Stimulated activated CD4-positive, alpha-beta T cell treated with anti-CD3 and anti-CD28 coated beads, Interleukin-1b, Interleukin-23, amount 100 ng/mL, for 1 hour (primary cell): Measurements from ENCODE around the gene ACTR2.
A peak's percentile ranks its signal among the peaks of the same experiment; 100 is the strongest.
"Not testable (repeated sequence)": the region's sequence is repeated elsewhere in the genome, so short reads cannot be mapped to it uniquely, and the experiment has no call there.

Experiments
- DNase-seq, 2 donors: peaks; one replicate each; pipeline ENCODE4 v3.0.0-alpha.2; 2020; ENCODE audit warnings: low read depth in 2 of 2

ACTR2 gene

GRCh38 chr2:65227456-65228262, at the start of gene ACTR2:
Gene ACTR2 (plus strand): TSS chr2:65227831. CDS start chr2:65227910, 79 bp downstream.
- DNase-seq, result peak; percentile 80 to 81

DNA sequence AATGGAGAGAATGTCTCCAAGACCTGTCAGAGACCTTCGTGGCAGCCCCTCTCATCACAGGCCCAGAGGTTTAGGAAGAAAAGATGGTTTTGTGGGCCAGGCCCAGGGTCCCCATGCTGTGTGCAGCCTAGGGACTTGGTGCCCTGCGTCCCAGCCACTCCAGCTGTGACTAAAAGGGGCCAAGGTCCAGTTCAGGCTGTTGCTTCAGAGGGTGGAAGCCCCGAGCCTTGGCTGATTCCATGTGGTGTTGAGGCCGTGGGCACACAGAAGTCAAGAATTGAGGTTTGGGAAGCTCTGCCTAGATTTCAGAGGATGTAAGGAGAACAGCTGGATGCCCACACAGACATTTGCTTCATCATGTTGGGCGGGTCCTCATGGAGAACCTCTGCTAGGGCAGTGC, 45.1 kb upstream of the ACTR2 start:
- no peak for DNase-seq

DNA sequence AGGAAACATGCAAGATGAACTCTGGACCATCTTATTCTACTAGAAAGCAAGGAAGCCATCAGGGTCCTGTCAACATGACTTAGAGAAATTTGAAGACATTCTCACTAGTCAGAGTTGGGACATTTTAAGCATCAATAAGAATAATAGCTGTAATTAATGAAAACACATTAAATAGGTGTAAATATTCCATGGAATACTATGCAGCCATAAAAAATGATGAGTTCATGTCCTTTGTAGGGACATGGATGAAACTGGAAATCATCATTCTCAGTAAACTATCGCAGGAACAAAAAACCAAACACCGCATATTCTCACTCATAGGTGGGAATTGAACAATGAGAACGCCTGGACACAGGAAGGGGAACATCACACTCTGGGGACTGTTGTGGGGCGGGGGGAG, 44.2 kb upstream of the ACTR2 start:
- DNase-seq, result not testable (repeated sequence)

DNA sequence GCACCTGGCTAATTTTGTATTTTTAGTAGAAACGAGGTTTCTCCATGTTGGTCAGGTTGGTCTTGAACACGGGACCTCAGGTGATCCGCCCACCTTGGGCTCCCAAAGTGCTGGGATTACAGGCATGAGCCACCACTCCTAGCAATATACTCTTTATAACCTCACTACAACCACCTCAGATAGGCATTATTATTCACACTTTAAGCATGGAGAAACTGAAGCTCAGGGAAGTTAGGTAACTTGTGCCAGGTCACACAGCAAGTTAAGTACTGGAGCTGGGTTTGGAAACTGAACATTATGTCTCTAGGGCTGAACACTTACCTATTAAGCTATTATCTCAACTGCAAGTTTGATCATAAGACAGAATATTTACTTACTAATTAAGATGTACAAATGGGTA, 42.6 kb upstream of the ACTR2 start:
- DNase-seq, result no peak

DNA sequence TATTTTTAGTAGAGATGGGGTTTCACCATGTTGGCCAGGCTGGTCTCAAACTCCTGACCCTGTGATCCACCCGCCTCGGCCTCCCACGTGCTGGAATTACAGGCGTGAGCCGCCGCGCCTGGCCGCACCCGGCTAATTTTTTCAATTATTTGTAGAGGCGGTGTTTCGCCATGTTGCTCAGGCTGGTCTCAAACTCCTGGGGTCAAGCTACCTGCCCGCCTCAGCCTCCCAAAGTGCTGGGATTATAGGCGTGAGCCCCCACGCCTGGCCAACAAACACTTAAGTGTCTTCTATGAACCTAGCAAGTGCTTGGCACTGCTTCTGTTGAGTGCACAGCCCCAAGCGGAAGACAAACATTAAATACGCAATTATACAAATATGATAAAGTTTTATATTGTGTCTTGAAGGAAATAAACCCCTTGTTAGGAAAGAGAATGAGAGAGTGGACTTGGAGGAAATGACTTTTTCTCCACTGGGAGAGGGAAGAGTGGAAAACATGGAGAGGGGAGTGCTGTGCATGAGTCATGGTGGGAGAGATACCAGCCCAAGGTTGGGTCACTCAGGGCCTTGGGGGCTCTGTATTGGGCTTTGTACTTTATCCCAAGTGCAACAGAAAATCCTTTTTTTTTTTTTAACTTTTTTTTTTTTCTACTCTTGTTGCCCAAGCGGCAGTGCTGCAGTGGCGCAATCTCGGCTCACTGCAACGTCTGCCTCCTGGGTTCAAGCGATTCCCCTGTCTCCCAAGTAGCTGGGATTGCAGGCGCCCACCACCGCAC, 41.4 kb upstream of the ACTR2 start:
- DNase-seq, result no peak

DNA sequence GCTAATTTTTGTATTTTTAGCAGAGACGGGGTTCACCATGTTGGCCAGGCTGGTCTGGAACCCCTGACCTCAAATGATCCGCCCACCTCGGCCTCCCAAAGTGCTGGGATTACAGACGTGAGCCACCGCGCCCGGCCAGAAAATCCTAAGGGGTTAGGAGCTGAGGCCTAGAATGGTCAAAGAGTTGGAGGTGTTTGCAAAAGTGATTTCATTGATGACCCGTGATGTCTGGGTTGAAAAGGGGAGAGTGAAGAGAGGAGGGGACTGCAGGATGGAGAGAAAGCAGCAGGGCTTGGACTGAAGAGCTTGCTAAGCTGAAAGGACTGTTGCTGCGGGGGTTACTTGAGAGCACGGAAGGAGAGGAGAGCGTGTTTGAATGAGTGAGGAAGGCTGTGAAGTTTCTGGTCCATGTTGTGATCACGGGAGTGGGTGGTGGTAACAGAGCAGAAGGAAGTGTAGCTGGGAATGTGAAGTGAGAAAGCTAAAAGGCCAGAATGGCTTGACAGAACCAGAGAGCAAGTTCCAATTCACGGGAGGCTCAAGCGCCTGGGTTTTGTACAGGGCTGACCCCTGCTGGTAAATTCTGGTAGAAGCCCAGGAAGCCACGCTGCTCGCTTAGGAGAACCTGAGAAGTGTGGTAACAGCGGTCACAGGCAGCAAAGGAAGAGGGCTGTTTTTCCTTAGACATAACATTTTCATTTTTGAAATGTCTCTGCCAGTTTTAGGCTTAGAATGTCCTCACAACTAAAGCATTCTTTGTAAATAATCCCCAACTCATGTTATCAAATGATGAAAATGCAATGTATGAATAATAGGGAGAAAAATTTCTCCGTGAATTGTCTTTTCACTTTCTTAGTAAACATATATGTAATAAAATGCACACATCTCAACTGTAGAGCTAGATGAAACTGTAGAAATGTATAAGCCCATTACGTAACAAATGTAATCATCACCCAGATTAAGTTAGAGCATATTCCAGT, 40.5 kb upstream of the ACTR2 start:
- peak in 1 of 2 donors; percentile 43 for DNase-seq

DNA sequence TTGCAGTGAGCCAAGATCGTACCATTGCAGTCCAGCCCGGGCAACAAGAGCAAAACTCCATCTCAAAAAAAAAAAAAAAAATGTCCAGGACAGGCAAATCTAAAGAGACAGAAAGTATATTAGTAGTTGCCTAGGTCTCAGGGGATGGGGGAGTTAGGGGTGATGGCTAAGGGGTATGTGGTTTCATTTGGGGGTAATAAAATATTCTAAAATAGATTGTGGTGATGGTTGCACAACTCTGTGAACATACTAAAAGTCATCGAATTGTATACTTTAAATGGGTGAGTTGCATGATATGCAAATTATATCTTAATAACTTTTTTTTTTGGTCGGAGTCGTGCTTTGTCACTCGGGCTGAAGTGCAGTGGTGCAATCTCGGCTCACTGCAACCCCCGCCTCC, 34.2 kb upstream of the ACTR2 start:
- no peak for DNase-seq

GRCh38 chr2:65198737-65199136, 28.9 kb upstream of the ACTR2 start:
- no peak for DNase-seq

- DNase-seq, result no peak
Measured at GRCh38 chr2:65199166-65199565, 28.5 kb upstream of the ACTR2 start.

GRCh38 chr2:65199891-65200290, 27.7 kb upstream of the ACTR2 start:
- no peak for DNase-seq

- DNase-seq, result no peak
Measured at GRCh38 chr2:65204461-65205210, 23.0 kb upstream of the ACTR2 start.

- no peak for DNase-seq
Measured at GRCh38 chr2:65212115-65212514, 15.5 kb upstream of the ACTR2 start.

DNA sequence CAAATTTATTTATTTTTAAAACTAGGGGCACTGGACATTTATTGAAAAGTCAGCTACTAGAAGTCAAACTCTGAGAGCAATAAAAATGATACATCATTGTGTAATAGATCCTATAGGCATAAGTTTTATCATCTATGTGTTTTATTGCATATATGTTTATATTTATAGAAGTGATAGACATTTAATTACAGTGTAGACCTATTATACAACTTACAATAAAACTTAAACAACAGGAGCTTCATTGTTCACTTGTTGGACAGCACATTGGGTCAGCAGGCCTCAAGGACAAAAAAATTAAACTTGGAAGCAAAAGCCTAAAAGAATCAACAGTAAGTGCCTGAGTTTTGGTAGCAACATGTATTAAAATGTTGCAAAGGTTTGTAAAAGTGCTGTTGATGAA, 15.0 kb upstream of the ACTR2 start:
- no peak for DNase-seq

DNA sequence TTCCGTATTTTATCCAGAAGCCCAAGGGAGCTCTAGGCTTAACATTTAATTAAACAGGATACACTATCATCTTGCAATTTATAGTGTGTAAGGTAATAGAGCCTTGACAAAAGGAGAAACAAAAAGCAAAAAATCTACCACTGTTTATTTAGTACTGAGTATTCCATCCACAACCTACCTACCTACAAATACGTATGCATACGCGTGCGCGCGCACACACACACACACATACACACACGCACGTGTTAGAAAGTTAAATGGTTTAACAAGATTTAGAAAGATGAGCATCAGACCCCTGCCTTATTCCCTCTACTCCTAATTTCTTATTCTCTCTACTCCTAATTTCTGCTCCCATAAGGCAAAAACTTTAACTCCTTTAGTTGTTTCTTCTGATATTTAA, 14.6 kb upstream of the ACTR2 start:
- no peak for DNase-seq

DNA sequence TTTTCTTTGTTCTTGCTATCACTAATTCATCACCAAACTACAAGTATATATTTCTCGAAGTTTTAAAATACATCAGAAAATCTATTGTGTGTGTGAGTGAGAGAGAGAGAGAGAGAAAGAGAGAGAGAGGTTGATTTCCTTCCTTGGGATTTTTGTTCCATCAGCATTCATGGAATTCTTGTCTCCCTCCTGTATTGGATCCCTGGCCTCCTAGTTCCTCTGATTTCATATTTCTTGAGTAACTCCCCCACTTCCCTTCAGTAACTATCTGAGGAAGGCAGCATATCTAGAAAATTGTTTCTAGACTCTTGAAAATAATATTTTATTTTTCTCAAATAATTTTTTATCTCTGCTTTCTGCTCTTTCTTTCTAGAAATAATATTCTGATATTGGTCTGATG, 13.3 kb upstream of the ACTR2 start:
- DNase-seq, result no peak

GRCh38 chr2:65214843-65215242, 12.8 kb upstream of the ACTR2 start:
- DNase-seq, result no peak

GRCh38 chr2:65215946-65216345, 11.7 kb upstream of the ACTR2 start:
- DNase-seq, result no peak

- no peak for DNase-seq
Measured at GRCh38 chr2:65220432-65221131, 7.0 kb upstream of the ACTR2 start.

DNA sequence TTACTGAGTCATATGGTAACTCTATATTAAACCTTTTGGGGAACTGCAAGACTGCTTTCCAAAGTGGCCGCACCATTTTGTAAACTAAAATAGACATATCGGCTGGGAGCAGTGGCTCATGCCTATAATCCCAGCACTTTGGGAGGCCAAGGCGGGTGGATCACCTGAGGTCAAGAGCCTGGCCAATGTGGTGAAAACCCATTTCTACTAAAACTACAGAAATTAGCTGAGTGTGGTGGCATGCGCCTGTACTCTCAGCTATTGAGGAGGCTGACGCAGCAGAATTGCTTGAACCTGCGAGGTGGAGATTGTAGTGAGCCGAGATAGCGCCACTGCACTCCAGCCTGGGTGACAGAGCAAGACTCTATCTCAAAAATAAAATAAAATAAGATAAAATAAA, 6.4 kb upstream of the ACTR2 start:
- DNase-seq, result not testable (repeated sequence)

DNA sequence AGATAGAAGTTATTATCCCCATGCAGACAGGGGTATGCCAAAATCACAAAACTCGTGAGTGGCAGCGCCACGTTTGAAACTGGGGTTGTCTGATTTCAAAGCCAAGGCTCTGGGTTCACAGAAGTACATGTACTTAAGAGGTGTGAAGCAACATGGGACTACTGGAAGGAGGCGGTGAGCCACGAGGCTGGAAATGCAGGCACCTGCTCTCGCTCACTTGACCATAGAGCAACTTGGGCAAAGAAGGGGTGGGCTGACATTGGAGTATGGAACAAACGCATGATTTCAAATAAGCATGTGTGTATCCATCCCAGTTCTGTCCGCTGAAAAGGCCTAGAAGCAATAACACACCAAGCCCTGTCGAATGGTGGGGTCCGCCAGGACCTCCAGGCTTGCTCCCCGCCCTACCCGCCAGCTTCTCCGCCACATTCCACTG, 593 bp upstream of the ACTR2 start:
- no peak for DNase-seq
